HepG2 (cell line): Measurements from ENCODE around the gene BAZ2A. TPM values are rescaled to one million over a fixed set of nuclear protein-coding genes. Genes with fewer than 3 reads are reported as not detected.

Experiments used
- CENPT ChIP-seq: sonication (generic); formaldehyde crosslinking; IDR thresholded peaks from 2 replicates; pipeline ENCODE4 v1.8.0; 2022; ENCODE audit warnings: low read depth, mild to moderate bottlenecking, moderate library complexity, missing genetic modification reagents
- DMAP1 ChIP-seq: IDR thresholded peaks from 2 replicates; pipeline ENCODE4 v1.6.1; 2016
- DNMT3B ChIP-seq: conservative IDR thresholded peaks from 2 replicates; pipeline ENCODE4 v1.6.1; 2016; ENCODE audit warnings: missing biosample characterization, control low read depth
- ERF ChIP-seq: IDR thresholded peaks from 2 replicates; pipeline ENCODE4 v1.6.1; 2018; ENCODE audit warnings: missing biosample characterization, missing genetic modification reagents
- FLYWCH1 ChIP-seq: sonication (generic); formaldehyde crosslinking; IDR thresholded peaks from 2 replicates; pipeline ENCODE4 v1.8.1; 2023; ENCODE audit warnings: mild to moderate bottlenecking, missing genetic modification reagents
- FOXO1 ChIP-seq: sonication (generic); formaldehyde crosslinking; IDR thresholded peaks from 2 replicates; pipeline ENCODE4 v1.4.0; 2020; ENCODE audit warnings: missing genetic modification reagents
- HDAC1 ChIP-seq: sonication (generic); formaldehyde crosslinking; IDR thresholded peaks from 2 replicates; pipeline ENCODE4 v1.5.1; 2020; ENCODE audit warnings: mild to moderate bottlenecking, missing genetic modification reagents
- KAT7 ChIP-seq: IDR thresholded peaks from 2 replicates; pipeline ENCODE4 v1.6.1; 2018; ENCODE audit warnings: borderline replicate concordance, missing compliant biosample characterization
- KDM5A ChIP-seq: fragments of 200-600 bp; sonication (generic); IDR thresholded peaks from 2 replicates; pipeline ENCODE4 v1.7.0; 2018; ENCODE audit warnings: antibody characterized with exemption, mild to moderate bottlenecking, low read length, borderline replicate concordance
- KDM5B ChIP-seq: sonication (generic); formaldehyde crosslinking; IDR thresholded peaks from 2 replicates; pipeline ENCODE4 v1.4.0; 2020; ENCODE audit warnings: missing genetic modification reagents, mild to moderate bottlenecking, borderline replicate concordance
- NFATC3 ChIP-seq: sonication (generic); formaldehyde crosslinking; IDR thresholded peaks from 2 replicates; pipeline ENCODE4 v1.5.1; 2020; ENCODE audit warnings: mild to moderate bottlenecking, missing genetic modification reagents
- NFE2 ChIP-seq: sonication (generic); formaldehyde crosslinking; IDR thresholded peaks from 2 replicates; pipeline ENCODE4 v1.4.0; 2020; ENCODE audit warnings: missing genetic modification reagents
- PRMT3 ChIP-seq: sonication (generic); formaldehyde crosslinking; IDR thresholded peaks from 2 replicates; pipeline ENCODE4 v1.8.1; 2022; ENCODE audit warnings: low read depth, mild to moderate bottlenecking, moderate library complexity, missing genetic modification reagents, borderline replicate concordance
- SOX5 ChIP-seq: IDR thresholded peaks from 2 replicates; pipeline ENCODE4 v1.6.1; 2016; ENCODE audit warnings: borderline replicate concordance
- THYN1 ChIP-seq: sonication (generic); formaldehyde crosslinking; IDR thresholded peaks from 2 replicates; pipeline ENCODE4 v1.8.1; 2023; ENCODE audit warnings: low read depth, mild to moderate bottlenecking, moderate library complexity, missing genetic modification reagents, borderline replicate concordance
- ZBTB38 ChIP-seq: sonication (generic); formaldehyde crosslinking; IDR thresholded peaks from 2 replicates; pipeline ENCODE4 v1.5.1; 2020; ENCODE audit warnings: mild to moderate bottlenecking, missing genetic modification reagents
- ZFX ChIP-seq: sonication (generic); formaldehyde crosslinking; IDR thresholded peaks from 2 replicates; pipeline ENCODE4 v1.4.0; 2020; ENCODE audit warnings: mild to moderate bottlenecking, low read depth, missing genetic modification reagents, moderate library complexity
- ZHX2 ChIP-seq, 2 experiments: sonication (generic) in 1 of 2; formaldehyde crosslinking in 1 of 2; IDR thresholded peaks; 2 replicates each; pipeline versions ENCODE4 v1.6.1 to v1.9.0; 2014 to 2022; ENCODE audit warnings: antibody characterized with exemption in 1 of 2, borderline replicate concordance in 1 of 2, inconsistent platforms in 1 of 2, low read depth in 1 of 2, missing genetic modification reagents in 1 of 2
- ZMYM3 ChIP-seq: sonication (generic); formaldehyde crosslinking; IDR thresholded peaks from 2 replicates; pipeline ENCODE4 v1.5.1; 2020; ENCODE audit warnings: mild to moderate bottlenecking, missing genetic modification reagents
- ZNF513 ChIP-seq: sonication (generic); formaldehyde crosslinking; conservative IDR thresholded peaks from 2 replicates; pipeline ENCODE4 v1.5.0; 2020; ENCODE audit warnings: missing genetic modification reagents
- ZNF703 ChIP-seq: sonication (generic); formaldehyde crosslinking; IDR thresholded peaks from 2 replicates; pipeline ENCODE4 v1.5.1; 2020; ENCODE audit warnings: missing genetic modification reagents, mild to moderate bottlenecking, moderate library complexity, borderline replicate concordance
- ZNF768 ChIP-seq: sonication (generic); formaldehyde crosslinking; IDR thresholded peaks from 2 replicates; pipeline ENCODE4 v1.4.0; 2020; ENCODE audit warnings: missing genetic modification reagents
- ZNF784 ChIP-seq: sonication (generic); formaldehyde crosslinking; IDR thresholded peaks from 2 replicates; pipeline ENCODE4 v1.5.1; 2020; ENCODE audit warnings: missing genetic modification reagents, mild to moderate bottlenecking, borderline replicate concordance
- polyA plus RNA-seq, 8 experiments: library from polyadenylated mRNA; depleted of rRNA in 3 of 8; stranded (reverse) in 7 of 8; unstranded in 1 of 8; fragments of >200 nt; fragmentation: Illumina TruSeq in 4 of 8; extraction: Trizol in 4 of 8; gene quantifications; 2 replicates each; pipeline versions ENCODE4 v1.2.1 to v1.2.3, GENCODE V29; 2011 to 2016; ENCODE audit warnings: low read depth in 4 of 8, missing spikeins in 1 of 8, mixed read lengths in 1 of 8; ENCODE audit not compliant: insufficient read depth in 1 of 8
- total RNA-seq, 5 experiments: library from RNA; depleted of rRNA; stranded (reverse); fragments of >200 nt; fragmentation: Illumina TruSeq; extraction: Trizol; gene quantifications; 2 replicates each; pipeline ENCODE4 v1.2.3, GENCODE V29; 2016; ENCODE audit warnings: low read depth in 1 of 5

Gene BAZ2A
- total and polyA plus RNA-seq, 2 of the 13 experiments (the other 11 are each of a cell fraction or from before 2014, with no cell fraction given), result 21.8 to 73.5 TPM

GRCh38 chr12:56630180-56630632 is at the start of gene BAZ2A (continued):
- TF ChIP-seq ZHX2 (IDR thresholded peaks at IDR 0.05; ENCODE audit: low read depth) (peak; percentile 71; the same call in 1 of the 2 replicates), ZHX2 (CRISPR knock-in tag; IDR thresholded peaks at IDR 0.05; ENCODE audit: borderline replicate concordance) (no peak), ZNF703 (CRISPR knock-in tag) (no peak), FLYWCH1 (no peak), CENPT (no peak), ZMYM3 (CRISPR knock-in tag) (peak; percentile 97), ZFX (CRISPR knock-in tag) (0 out of 2 replicates have a peak, but pooled peaks have one; percentile 17), SOX5 (CRISPR knock-in tag) (peak; percentile 48), DMAP1 (peak; percentile 63; the same call in 1 of the 2 replicates), DNMT3B (CRISPR knock-in tag) (0 out of 2 replicates have a peak, but pooled peaks have one; percentile 59), ZNF513 (CRISPR knock-in tag) (no peak), KAT7 (peak; percentile 95), KDM5B (CRISPR knock-in tag) (peak; percentile 82; the same call in 1 of the 2 replicates), FOXO1 (0 out of 2 replicates have a peak, but pooled peaks have one; percentile 53), ZBTB38 (peak; percentile 76; the same call in 1 of the 2 replicates), ZNF768 (peak; percentile 74; the same call in 1 of the 2 replicates), PRMT3 (no peak), ERF (CRISPR knock-in tag) (peak; percentile 84), ZNF784 (peak; percentile 64; the same call in 1 of the 2 replicates), THYN1 (CRISPR knock-in tag) (no peak), NFE2 (CRISPR knock-in tag) (no peak), HDAC1 (CRISPR knock-in tag) (peak; percentile 79), KDM5A (no peak; the same call in 1 of the 2 replicates), NFATC3 (0 out of 2 replicates have a peak, but pooled peaks have one; percentile 18)
